GM23338 (cell line): ENCODE measurements around the gene IZUMO4. TPM values are rescaled to one million over a fixed set of nuclear protein-coding genes. Genes with fewer than 3 reads are reported as not detected.

Source experiments
- ATAC-seq: fragments of 200-7000 bp; cut with Tn5 transposase; 3 replicates; pipeline ENCODE4 v1.9.1; 2020
- DNase-seq: peaks from one replicate; pipeline ENCODE4 v3.0.0-alpha.2; 2015; ENCODE audit warnings: low spot score
- H2AFZ ChIP-seq: fragments of 200-600 bp; sonication (generic); 2 replicates; pipeline ENCODE4 v1.8.0; 2016; ENCODE audit warnings: antibody characterized with exemption, mild to moderate bottlenecking, moderate library complexity
- H3F3A ChIP-seq: fragments of 200-600 bp; sonication (generic); replicated peaks from 2 replicates; pipeline ENCODE4 v1.8.0; 2017; ENCODE audit warnings: antibody characterized with exemption, mixed run types, low read depth
- H3K27ac ChIP-seq: fragments of 200-600 bp; sonication (generic); 2 replicates; pipeline ENCODE4 v1.6.1; 2016; ENCODE audit warnings: low read depth
- H3K27me3 ChIP-seq: fragments of 200-600 bp; sonication (generic); 2 replicates; pipeline ENCODE4 v1.8.0; 2016; ENCODE audit warnings: mild to moderate bottlenecking, mixed run types, moderate library complexity; ENCODE audit not compliant: insufficient read depth
- H3K36me3 ChIP-seq: fragments of 200-600 bp; sonication (generic); 2 replicates; pipeline ENCODE4 v1.8.0; 2016; ENCODE audit warnings: mild to moderate bottlenecking; ENCODE audit not compliant: insufficient read depth
- H3K4me1 ChIP-seq: fragments of 200-600 bp; sonication (generic); 2 replicates; pipeline ENCODE4 v1.8.0; 2016; ENCODE audit warnings: mild to moderate bottlenecking, moderate library complexity; ENCODE audit not compliant: insufficient read depth
- H3K4me2 ChIP-seq: fragments of 200-600 bp; sonication (generic); 2 replicates; pipeline ENCODE4 v1.7.1; 2017; ENCODE audit warnings: mixed run types
- H3K4me3 ChIP-seq: fragments of 200-600 bp; sonication (generic); 2 replicates; pipeline ENCODE4 v1.6.1; 2016; ENCODE audit warnings: mixed run types
- H3K79me2 ChIP-seq: fragments of 200-600 bp; sonication (generic); replicated peaks from 2 replicates; pipeline ENCODE4 v1.8.0; 2017; ENCODE audit warnings: mild to moderate bottlenecking; ENCODE audit not compliant: insufficient read depth
- H3K9me2 ChIP-seq: fragments of 200-600 bp; sonication (generic); 2 replicates; pipeline ENCODE4 v1.8.0; 2017; ENCODE audit not compliant: insufficient read depth
- H4K20me1 ChIP-seq: fragments of 200-600 bp; sonication (generic); replicated peaks from 2 replicates; pipeline ENCODE4 v1.8.0; 2017; ENCODE audit warnings: mild to moderate bottlenecking; ENCODE audit not compliant: insufficient read depth
- H3K27ac Mint-ChIP-seq: 2 replicates; pipeline ENCODE4 v1.8.0; 2020; ENCODE audit warnings: inconsistent platforms, mild to moderate bottlenecking, moderate library complexity, mixed read lengths
- H3K27me3 Mint-ChIP-seq: 3 replicates; pipeline ENCODE4 v1.8.0; 2022; ENCODE audit warnings: low read depth, mild to moderate bottlenecking, moderate library complexity, mixed read lengths, inconsistent platforms; ENCODE audit not compliant: insufficient read depth, poor library complexity
- H3K36me3 Mint-ChIP-seq: 3 replicates; pipeline ENCODE4 v1.8.0; 2021; ENCODE audit warnings: low read depth, mild to moderate bottlenecking, inconsistent platforms, moderate library complexity, mixed read lengths
- H3K4me1 Mint-ChIP-seq: 3 replicates; pipeline ENCODE4 v1.8.0; 2020; ENCODE audit warnings: mild to moderate bottlenecking, inconsistent platforms, mixed read lengths
- H3K4me3 Mint-ChIP-seq: 3 replicates; pipeline ENCODE4 v1.8.0; 2021; ENCODE audit warnings: moderate library complexity, mild to moderate bottlenecking, inconsistent platforms, mixed read lengths
- H3K9me3 Mint-ChIP-seq: 3 replicates; pipeline ENCODE4 v1.8.0; 2020; ENCODE audit warnings: moderate library complexity, mild to moderate bottlenecking, inconsistent platforms, mixed read lengths
- CREB1 ChIP-seq: fragments of 250-450 bp; sonication (Bioruptor Pico); IDR thresholded peaks from 2 replicates; pipeline ENCODE4 v1.5.0; 2020; ENCODE audit warnings: low read depth, mild to moderate bottlenecking, moderate library complexity
- ETS1 ChIP-seq: IDR thresholded peaks from 2 replicates; pipeline ENCODE4 v1.6.1; 2016; ENCODE audit warnings: antibody characterized with exemption
- EZH2phosphoT487 ChIP-seq: fragments of 200-600 bp; sonication (generic); IDR thresholded peaks from one replicate; pipeline ENCODE4 v1.8.1; 2018; ENCODE audit warnings: antibody characterized with exemption; ENCODE audit not compliant: unreplicated experiment
- JUNB ChIP-seq: IDR thresholded peaks from one replicate; pipeline ENCODE4 v1.6.1; 2016; ENCODE audit warnings: antibody characterized with exemption; ENCODE audit not compliant: unreplicated experiment
- POLR2AphosphoS5 ChIP-seq: IDR thresholded peaks from 2 replicates; pipeline ENCODE4 v1.6.1; 2016; ENCODE audit warnings: antibody characterized with exemption, low read depth
- REST ChIP-seq: IDR thresholded peaks from one replicate; pipeline ENCODE4 v1.6.1; 2018; ENCODE audit warnings: antibody characterized with exemption; ENCODE audit not compliant: unreplicated experiment
- STAT1 ChIP-seq: IDR thresholded peaks from one replicate; pipeline ENCODE4 v1.6.1; 2016; ENCODE audit warnings: antibody characterized with exemption; ENCODE audit not compliant: unreplicated experiment
- ZNF462 ChIP-seq: fragments of 250-450 bp; sonication (Bioruptor Pico); IDR thresholded peaks from 2 replicates; pipeline ENCODE4 v1.5.0; 2020; ENCODE audit warnings: mild to moderate bottlenecking, moderate library complexity
- polyA plus RNA-seq: library from polyadenylated mRNA; unstranded; fragments of >200 nt; fragmentation: Nextera tagmentation; extraction: Ambion mirVana; gene quantifications from 2 replicates; pipeline ENCODE4 v1.2.1, GENCODE V29; 2016
- total RNA-seq: library from RNA; depleted of rRNA; stranded (reverse); fragments of >200 nt; shearing (Covaris generic); gene quantifications from 2 replicates; pipeline ENCODE4 v1.2.3, GENCODE V29; 2014

The IZUMO4 gene
- total and polyA plus RNA-seq, 2 experiments from 2014 or later = 0.57 to 2.2 TPM

- TF ChIP-seq ZNF462 (CRISPR knock-in tag) (no peak), CREB1 (CRISPR knock-in tag) (no peak), JUNB (no peak)
Measured at GRCh38 chr19:2047449-2048103, 49.1 kb upstream of the IZUMO4 start (continued).

- Histone ChIP-seq H3K27me3 (no peaks in the 10 kb centered on the region), H3K4me2 (no peak overlapping the region; the same call in 1 of the 2 replicates), H3K36me3 (no peaks in the 10 kb centered on the region; the same call in 1 of the 2 replicates), H3F3A (0 out of 2 replicates have a peak, but pooled peaks cover 7% of the 10 kb centered on the region), H2AFZ (no peak overlapping the region), H4K20me1 (peaks cover 10% of the 10 kb centered on the region), H3K9me2 (no peaks in the 10 kb centered on the region), H3K4me3 (no peak overlapping the region), H3K27ac (0 out of 2 replicates have a peak overlapping the region, but pooled peaks have one; percentile 19), H3K79me2 (peaks cover 29% of the 10 kb centered on the region), H3K4me1 (peaks cover 4% of the 10 kb centered on the region; the same call in 1 of the 2 replicates)
- Mint-ChIP-seq H3K27me3 (peaks cover 14% of the 10 kb centered on the region), H3K9me3 (no peaks in the 10 kb centered on the region), H3K4me1 (peaks cover 6% of the 10 kb centered on the region; the same call in 2 of the 3 replicates), H3K36me3 (peaks cover 3% of the 10 kb centered on the region; the same call in 2 of the 3 replicates), H3K27ac (no peak overlapping the region), H3K4me3 (no peak overlapping the region)
- DNase-seq (no peak), ATAC-seq (no peak)
- no peak for TF ChIP-seq EZH2phosphoT487
- TF ChIP-seq STAT1 = no peak
- no peak for TF ChIP-seq REST
- no peak for TF ChIP-seq POLR2AphosphoS5
- no peak for TF ChIP-seq ETS1
Measured at GRCh38 chr19:2048104-2048958, 48.4 kb upstream of the IZUMO4 start.
